SH-SY5Y (cell line): ENCODE data around the gene PRKCD.

Experiments used
- GATA2 ChIP-seq: IDR thresholded peaks from 2 replicates; pipeline ENCODE4 v1.6.1; 2011; ENCODE audit warnings: mild to moderate bottlenecking, low read depth, low read length
- GATA3 ChIP-seq: IDR thresholded peaks from 2 replicates; pipeline ENCODE4 v1.6.1; 2011; ENCODE audit warnings: low read depth, mild to moderate bottlenecking, low read length, moderate library complexity

DNA sequence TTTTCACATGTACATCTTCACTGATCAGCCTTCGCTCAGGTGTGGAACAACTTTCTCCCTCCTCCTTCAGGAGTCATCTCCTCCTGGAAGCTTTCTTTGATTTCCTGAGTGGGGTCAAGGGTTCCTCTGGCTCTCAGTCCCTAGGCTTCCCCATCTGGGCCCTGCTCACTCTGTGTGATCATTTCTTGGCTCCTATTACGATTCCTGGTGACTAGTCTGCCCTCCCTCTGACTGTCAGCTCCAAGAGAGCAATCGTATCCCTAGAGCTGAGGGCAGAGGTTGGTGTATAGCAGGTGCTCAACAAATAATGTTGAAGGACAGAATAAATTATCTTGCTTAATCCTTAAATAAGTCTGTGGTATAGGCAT lies 15.3 kb upstream of the PRKCD start:
- TF ChIP-seq GATA3, result no peak
- no peak for TF ChIP-seq GATA2
